HEK293 (cell line): Measurements from ENCODE around the gene YIPF6.

Experiments used
- CTCF ChIA-PET: fragments of 350-600 bp; formaldehyde crosslinking; extraction: SDS; loops from one replicate; lab custom pipeline; 2021; ENCODE audit warnings: antibody characterized with exemption; lab: Yijun Ruan, JAX
- POLR2A ChIA-PET: fragments of 300-600 bp; formaldehyde crosslinking; extraction: SDS; loops from one replicate; lab custom pipeline; 2020; ENCODE audit warnings: antibody characterized with exemption, inconsistent platforms; lab: Yijun Ruan, JAX
- H3K27ac ChIP-seq: fragments of 200-500 bp; sonication (Bioruptor generic); 2 replicates; pipeline ENCODE4 v1.5.1; 2014; ENCODE audit warnings: low read depth, low read length, control low read depth, inconsistent platforms; ENCODE audit errors: extremely low read depth
- H3K36me3 ChIP-seq, 2 experiments: fragments of 200-500 bp in 1 of 2; sonication (Bioruptor generic) in 1 of 2; 1 replicate in 1 of 2; 2 replicates in 1 of 2; pipeline ENCODE4 v1.5.1; 2014 to 2017; ENCODE audit warnings: inconsistent platforms in 2 of 2, low read length in 2 of 2; ENCODE audit not compliant: control insufficient read depth in 2 of 2, insufficient read depth in 1 of 2
- H3K4me1 ChIP-seq: fragments of 200-500 bp; sonication (Bioruptor generic); 2 replicates; pipeline ENCODE4 v1.5.1; 2014; ENCODE audit warnings: mild to moderate bottlenecking, low read length, inconsistent platforms; ENCODE audit not compliant: control insufficient read depth, insufficient read depth
- H3K4me3 ChIP-seq: 2 replicates; pipeline ENCODE4 v1.5.1; 2011; ENCODE audit warnings: low read depth, mild to moderate bottlenecking, control low read depth, low read length, moderate library complexity
- H3K9me3 ChIP-seq: fragments of 200-500 bp; sonication (Bioruptor generic); 2 replicates; pipeline ENCODE4 v1.5.1; 2014; ENCODE audit warnings: low read depth, low read length, inconsistent platforms; ENCODE audit not compliant: control insufficient read depth, insufficient read depth
- BCL11B ChIP-seq: fragments of 450-650 bp; formaldehyde crosslinking; IDR thresholded peaks from 2 replicates; pipeline ENCODE4 v1.5.1; 2016; ENCODE audit warnings: low read depth, missing biosample characterization, missing genetic modification characterization
- HOXC10 ChIP-seq: sonication (generic); formaldehyde crosslinking; IDR thresholded peaks from 2 replicates; pipeline ENCODE4 v1.8.1; 2023; ENCODE audit warnings: mild to moderate bottlenecking, missing genetic modification reagents
- TRIM28 ChIP-seq: IDR thresholded peaks from 2 replicates; pipeline ENCODE4 v1.6.1; 2011; ENCODE audit warnings: low read length, control low read depth, borderline replicate concordance
- ZFHX2 ChIP-seq: fragments of 450-650 bp; formaldehyde crosslinking; conservative IDR thresholded peaks from 2 replicates; pipeline ENCODE4 v1.5.1; 2016; ENCODE audit warnings: missing biosample characterization, missing genetic modification characterization
- ZFP37 ChIP-seq: fragments of 450-650 bp; formaldehyde crosslinking; IDR thresholded peaks from 2 replicates; pipeline ENCODE4 v1.5.1; 2016; ENCODE audit warnings: missing biosample characterization, missing genetic modification characterization
- ZNF132 ChIP-seq: fragments of 450-650 bp; formaldehyde crosslinking; IDR thresholded peaks from 2 replicates; pipeline ENCODE4 v1.5.1; 2017; ENCODE audit warnings: missing biosample characterization, missing genetic modification characterization, borderline replicate concordance
- ZNF19 ChIP-seq: fragments of 450-650 bp; formaldehyde crosslinking; IDR thresholded peaks from 2 replicates; pipeline ENCODE4; 2016; ENCODE audit warnings: missing biosample characterization, missing genetic modification characterization, low read depth
- ZNF239 ChIP-seq: fragments of 450-650 bp; formaldehyde crosslinking; IDR thresholded peaks from 2 replicates; pipeline ENCODE4 v1.5.1; 2016; ENCODE audit warnings: missing biosample characterization, missing genetic modification characterization
- ZNF248 ChIP-seq: fragments of 450-650 bp; formaldehyde crosslinking; IDR thresholded peaks from 2 replicates; pipeline ENCODE4 v1.5.1; 2017; ENCODE audit warnings: missing biosample characterization, missing genetic modification characterization
- ZNF423 ChIP-seq: fragments of 450-650 bp; formaldehyde crosslinking; IDR thresholded peaks from 2 replicates; pipeline ENCODE4 v1.5.1; 2016; ENCODE audit warnings: missing biosample characterization, missing genetic modification characterization
- ZNF658 ChIP-seq: fragments of 450-650 bp; formaldehyde crosslinking; IDR thresholded peaks from 2 replicates; pipeline ENCODE4; 2016; ENCODE audit warnings: missing biosample characterization, missing genetic modification characterization
- ZNF664 ChIP-seq: fragments of 450-650 bp; formaldehyde crosslinking; IDR thresholded peaks from 2 replicates; pipeline ENCODE4 v1.5.1; 2016; ENCODE audit warnings: missing biosample characterization, missing genetic modification characterization
- ZNF670 ChIP-seq: fragments of 450-650 bp; formaldehyde crosslinking; IDR thresholded peaks from 2 replicates; pipeline ENCODE4 v1.5.1; 2016; ENCODE audit warnings: missing biosample characterization, missing genetic modification characterization, low read depth
- ZNF768 ChIP-seq: fragments of 450-650 bp; formaldehyde crosslinking; IDR thresholded peaks from 2 replicates; pipeline ENCODE4 v1.5.1; 2018; ENCODE audit warnings: missing biosample characterization, mild to moderate bottlenecking, missing genetic modification characterization
- ZNF791 ChIP-seq: fragments of 450-650 bp; formaldehyde crosslinking; IDR thresholded peaks from 2 replicates; pipeline ENCODE4 v1.5.1; 2016; ENCODE audit warnings: missing biosample characterization, missing genetic modification characterization
- ZSCAN30 ChIP-seq: fragments of 450-650 bp; IDR thresholded peaks from 2 replicates; pipeline ENCODE4 v1.5.1; 2018; ENCODE audit warnings: missing biosample characterization, mild to moderate bottlenecking, missing genetic modification characterization, moderate library complexity
- TF ChIP-seq, protein P1 (sequence below): fragments of 450-650 bp; IDR thresholded peaks from 2 replicates; pipeline ENCODE4 v1.5.1; 2018; ENCODE audit warnings: missing biosample characterization, mild to moderate bottlenecking, missing genetic modification characterization
- TF ChIP-seq, protein P2 (sequence below): fragments of 450-650 bp; formaldehyde crosslinking; conservative IDR thresholded peaks from 2 replicates; pipeline ENCODE4 v1.5.1; 2016; ENCODE audit warnings: low read depth, missing biosample characterization, missing genetic modification characterization
- TF ChIP-seq, protein P3 (sequence below): fragments of 450-650 bp; formaldehyde crosslinking; IDR thresholded peaks from 2 replicates; pipeline ENCODE4 v1.5.1; 2016; ENCODE audit warnings: missing biosample characterization, missing genetic modification characterization
- TF ChIP-seq, protein P4 (sequence below): fragments of 450-650 bp; formaldehyde crosslinking; IDR thresholded peaks from 2 replicates; pipeline ENCODE4 v1.5.1; 2016; ENCODE audit warnings: missing biosample characterization, missing genetic modification characterization
- TF ChIP-seq, protein P5 (sequence below): fragments of 450-650 bp; formaldehyde crosslinking; IDR thresholded peaks from 2 replicates; pipeline ENCODE4 v1.5.1; 2016; ENCODE audit warnings: missing biosample characterization, missing genetic modification characterization
- TF ChIP-seq, protein P6 (sequence below): fragments of 450-650 bp; formaldehyde crosslinking; IDR thresholded peaks from 2 replicates; pipeline ENCODE4 v1.5.1; 2016; ENCODE audit warnings: missing biosample characterization, missing genetic modification characterization

Gene YIPF6, protein sequence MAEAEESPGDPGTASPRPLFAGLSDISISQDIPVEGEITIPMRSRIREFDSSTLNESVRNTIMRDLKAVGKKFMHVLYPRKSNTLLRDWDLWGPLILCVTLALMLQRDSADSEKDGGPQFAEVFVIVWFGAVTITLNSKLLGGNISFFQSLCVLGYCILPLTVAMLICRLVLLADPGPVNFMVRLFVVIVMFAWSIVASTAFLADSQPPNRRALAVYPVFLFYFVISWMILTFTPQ

DNA sequence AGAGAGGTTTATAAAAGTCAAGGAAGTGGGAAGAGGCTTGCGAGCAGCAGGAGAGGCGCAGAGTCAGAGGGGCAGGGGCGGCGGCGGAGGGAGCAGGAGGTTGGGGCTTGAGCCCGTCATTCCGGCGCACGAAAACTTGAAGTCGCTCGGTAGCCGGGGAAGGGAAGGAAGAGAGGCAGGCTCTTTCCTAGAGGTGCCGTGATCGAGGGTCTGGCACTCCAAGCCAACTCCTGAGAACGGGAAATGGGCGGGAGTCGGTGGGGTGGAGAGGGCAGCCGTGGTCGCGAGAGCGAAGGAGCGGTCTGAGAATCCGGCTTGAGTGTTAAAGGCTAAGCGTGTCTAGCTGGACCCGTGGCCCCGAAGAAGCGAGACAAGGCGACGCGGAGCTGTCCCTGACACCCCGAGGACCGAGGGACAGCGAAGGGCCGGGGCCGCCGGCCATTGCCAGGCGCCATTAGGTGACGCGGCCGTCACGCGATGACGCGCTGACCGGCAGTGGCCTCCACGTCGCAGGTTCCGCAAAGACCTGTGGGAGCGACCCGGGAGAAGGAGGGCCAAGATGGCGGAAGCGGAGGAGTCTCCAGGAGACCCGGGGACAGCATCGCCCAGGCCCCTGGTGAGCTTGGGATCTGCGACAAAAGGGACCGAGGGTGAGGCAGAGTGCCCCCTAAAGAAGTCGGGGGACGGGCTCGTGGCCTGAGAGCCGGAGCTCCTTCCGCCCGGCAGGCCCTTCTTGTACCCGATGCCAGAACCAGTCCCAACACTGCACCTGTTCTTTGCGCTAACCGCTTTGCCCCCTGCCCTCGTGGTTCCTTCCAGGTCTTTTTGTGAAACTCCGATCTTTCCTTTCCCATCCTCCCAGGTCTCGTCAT is at the start of gene YIPF6:
Gene YIPF6 (plus strand): TSS at position 544 of the 872 bp plus-strand sequence. CDS start 16 bp downstream, at position 560.
- ChIA-PET POLR2A (interaction anchor here (0.6 to 2.0 kb wide), 4 partner anchors 50 to 212 kb away, joined by 3 to 7 read pairs (median 4); partner anchors contain the start of gene OPHN1), CTCF (interaction anchor here (0.5 to 2.3 kb wide), 5 partner anchors 210 to 302 kb away, joined by 3 to 7 read pairs (median 3); no protein-coding TSS in a partner anchor)
- Histone ChIP-seq H3K4me1 (no peaks in the 10 kb centered on the region), H3K27ac (peak within 1 kb of the TSS; percentile 88), H3K36me3 (peaks cover 0 to 24% of the 10 kb centered on the region in 2 experiments; a peak in 2 of 3 replicates), H3K9me3 (no peaks in the 10 kb centered on the region), H3K4me3 (peak within 1 kb of the TSS; percentile 64)
- TF ChIP-seq ZFHX2 (tag by site-specific recombination): no peak
- TF ChIP-seq ZNF19: no peak
- no peak for TF ChIP-seq TRIM28
- no peak for TF ChIP-seq ZNF670
- TF ChIP-seq, protein P1, sequence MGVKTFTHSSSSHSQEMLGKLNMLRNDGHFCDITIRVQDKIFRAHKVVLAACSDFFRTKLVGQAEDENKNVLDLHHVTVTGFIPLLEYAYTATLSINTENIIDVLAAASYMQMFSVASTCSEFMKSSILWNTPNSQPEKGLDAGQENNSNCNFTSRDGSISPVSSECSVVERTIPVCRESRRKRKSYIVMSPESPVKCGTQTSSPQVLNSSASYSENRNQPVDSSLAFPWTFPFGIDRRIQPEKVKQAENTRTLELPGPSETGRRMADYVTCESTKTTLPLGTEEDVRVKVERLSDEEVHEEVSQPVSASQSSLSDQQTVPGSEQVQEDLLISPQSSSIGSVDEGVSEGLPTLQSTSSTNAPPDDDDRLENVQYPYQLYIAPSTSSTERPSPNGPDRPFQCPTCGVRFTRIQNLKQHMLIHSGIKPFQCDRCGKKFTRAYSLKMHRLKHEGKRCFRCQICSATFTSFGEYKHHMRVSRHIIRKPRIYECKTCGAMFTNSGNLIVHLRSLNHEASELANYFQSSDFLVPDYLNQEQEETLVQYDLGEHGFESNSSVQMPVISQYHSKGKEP: no peak
- no peak for TF ChIP-seq ZNF658 (tag by site-specific recombination)
- TF ChIP-seq, protein P2, sequence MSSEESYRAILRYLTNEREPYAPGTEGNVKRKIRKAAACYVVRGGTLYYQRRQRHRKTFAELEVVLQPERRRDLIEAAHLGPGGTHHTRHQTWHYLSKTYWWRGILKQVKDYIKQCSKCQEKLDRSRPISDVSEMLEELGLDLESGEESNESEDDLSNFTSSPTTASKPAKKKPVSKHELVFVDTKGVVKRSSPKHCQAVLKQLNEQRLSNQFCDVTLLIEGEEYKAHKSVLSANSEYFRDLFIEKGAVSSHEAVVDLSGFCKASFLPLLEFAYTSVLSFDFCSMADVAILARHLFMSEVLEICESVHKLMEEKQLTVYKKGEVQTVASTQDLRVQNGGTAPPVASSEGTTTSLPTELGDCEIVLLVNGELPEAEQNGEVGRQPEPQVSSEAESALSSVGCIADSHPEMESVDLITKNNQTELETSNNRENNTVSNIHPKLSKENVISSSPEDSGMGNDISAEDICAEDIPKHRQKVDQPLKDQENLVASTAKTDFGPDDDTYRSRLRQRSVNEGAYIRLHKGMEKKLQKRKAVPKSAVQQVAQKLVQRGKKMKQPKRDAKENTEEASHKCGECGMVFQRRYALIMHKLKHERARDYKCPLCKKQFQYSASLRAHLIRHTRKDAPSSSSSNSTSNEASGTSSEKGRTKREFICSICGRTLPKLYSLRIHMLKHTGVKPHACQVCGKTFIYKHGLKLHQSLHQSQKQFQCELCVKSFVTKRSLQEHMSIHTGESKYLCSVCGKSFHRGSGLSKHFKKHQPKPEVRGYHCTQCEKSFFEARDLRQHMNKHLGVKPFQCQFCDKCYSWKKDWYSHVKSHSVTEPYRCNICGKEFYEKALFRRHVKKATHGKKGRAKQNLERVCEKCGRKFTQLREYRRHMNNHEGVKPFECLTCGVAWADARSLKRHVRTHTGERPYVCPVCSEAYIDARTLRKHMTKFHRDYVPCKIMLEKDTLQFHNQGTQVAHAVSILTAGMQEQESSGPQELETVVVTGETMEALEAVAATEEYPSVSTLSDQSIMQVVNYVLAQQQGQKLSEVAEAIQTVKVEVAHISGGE (tag by site-specific recombination): no peak; the same call in 1 of the 2 replicates
- TF ChIP-seq, protein P3, sequence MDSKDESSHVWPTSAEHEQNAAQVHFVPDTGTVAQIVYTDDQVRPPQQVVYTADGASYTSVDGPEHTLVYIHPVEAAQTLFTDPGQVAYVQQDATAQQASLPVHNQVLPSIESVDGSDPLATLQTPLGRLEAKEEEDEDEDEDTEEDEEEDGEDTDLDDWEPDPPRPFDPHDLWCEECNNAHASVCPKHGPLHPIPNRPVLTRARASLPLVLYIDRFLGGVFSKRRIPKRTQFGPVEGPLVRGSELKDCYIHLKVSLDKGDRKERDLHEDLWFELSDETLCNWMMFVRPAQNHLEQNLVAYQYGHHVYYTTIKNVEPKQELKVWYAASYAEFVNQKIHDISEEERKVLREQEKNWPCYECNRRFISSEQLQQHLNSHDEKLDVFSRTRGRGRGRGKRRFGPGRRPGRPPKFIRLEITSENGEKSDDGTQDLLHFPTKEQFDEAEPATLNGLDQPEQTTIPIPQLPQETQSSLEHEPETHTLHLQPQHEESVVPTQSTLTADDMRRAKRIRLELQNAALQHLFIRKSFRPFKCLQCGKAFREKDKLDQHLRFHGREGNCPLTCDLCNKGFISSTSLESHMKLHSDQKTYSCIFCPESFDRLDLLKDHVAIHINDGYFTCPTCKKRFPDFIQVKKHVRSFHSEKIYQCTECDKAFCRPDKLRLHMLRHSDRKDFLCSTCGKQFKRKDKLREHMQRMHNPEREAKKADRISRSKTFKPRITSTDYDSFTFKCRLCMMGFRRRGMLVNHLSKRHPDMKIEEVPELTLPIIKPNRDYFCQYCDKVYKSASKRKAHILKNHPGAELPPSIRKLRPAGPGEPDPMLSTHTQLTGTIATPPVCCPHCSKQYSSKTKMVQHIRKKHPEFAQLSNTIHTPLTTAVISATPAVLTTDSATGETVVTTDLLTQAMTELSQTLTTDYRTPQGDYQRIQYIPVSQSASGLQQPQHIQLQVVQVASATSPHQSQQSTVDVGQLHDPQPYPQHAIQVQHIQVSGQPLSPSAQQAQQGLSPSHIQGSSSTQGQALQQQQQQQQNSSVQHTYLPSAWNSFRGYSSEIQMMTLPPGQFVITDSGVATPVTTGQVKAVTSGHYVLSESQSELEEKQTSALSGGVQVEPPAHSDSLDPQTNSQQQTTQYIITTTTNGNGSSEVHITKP (tag by site-specific recombination): peak; percentile 95
- TF ChIP-seq ZNF239: no peak
- TF ChIP-seq ZNF768: no peak; the same call in 1 of the 2 replicates
- no peak for TF ChIP-seq ZNF791 (tag by site-specific recombination)
- no peak for TF ChIP-seq ZNF248
- TF ChIP-seq, protein P4, sequence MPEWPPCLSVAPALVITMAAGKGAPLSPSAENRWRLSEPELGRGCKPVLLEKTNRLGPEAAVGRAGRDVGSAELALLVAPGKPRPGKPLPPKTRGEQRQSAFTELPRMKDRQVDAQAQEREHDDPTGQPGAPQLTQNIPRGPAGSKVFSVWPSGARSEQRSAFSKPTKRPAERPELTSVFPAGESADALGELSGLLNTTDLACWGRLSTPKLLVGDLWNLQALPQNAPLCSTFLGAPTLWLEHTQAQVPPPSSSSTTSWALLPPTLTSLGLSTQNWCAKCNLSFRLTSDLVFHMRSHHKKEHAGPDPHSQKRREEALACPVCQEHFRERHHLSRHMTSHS: no peak
- no peak for TF ChIP-seq HOXC10 (CRISPR knock-in tag)
- TF ChIP-seq ZFP37 (tag by site-specific recombination): peak; percentile 78; the same call in 1 of the 2 replicates
- peak; percentile 73; the same call in 1 of the 2 replicates for TF ChIP-seq ZSCAN30 (tag by site-specific recombination)
- no peak for TF ChIP-seq ZNF664
- TF ChIP-seq BCL11B (tag by site-specific recombination): peak; percentile 51; the same call in 1 of the 2 replicates
- no peak for TF ChIP-seq ZNF132 (tag by site-specific recombination)
- TF ChIP-seq, protein P5, sequence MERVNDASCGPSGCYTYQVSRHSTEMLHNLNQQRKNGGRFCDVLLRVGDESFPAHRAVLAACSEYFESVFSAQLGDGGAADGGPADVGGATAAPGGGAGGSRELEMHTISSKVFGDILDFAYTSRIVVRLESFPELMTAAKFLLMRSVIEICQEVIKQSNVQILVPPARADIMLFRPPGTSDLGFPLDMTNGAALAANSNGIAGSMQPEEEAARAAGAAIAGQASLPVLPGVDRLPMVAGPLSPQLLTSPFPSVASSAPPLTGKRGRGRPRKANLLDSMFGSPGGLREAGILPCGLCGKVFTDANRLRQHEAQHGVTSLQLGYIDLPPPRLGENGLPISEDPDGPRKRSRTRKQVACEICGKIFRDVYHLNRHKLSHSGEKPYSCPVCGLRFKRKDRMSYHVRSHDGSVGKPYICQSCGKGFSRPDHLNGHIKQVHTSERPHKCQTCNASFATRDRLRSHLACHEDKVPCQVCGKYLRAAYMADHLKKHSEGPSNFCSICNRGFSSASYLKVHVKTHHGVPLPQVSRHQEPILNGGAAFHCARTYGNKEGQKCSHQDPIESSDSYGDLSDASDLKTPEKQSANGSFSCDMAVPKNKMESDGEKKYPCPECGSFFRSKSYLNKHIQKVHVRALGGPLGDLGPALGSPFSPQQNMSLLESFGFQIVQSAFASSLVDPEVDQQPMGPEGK: 0 out of 2 replicates have a peak, but pooled peaks have one; percentile 27
- TF ChIP-seq, protein P6, sequence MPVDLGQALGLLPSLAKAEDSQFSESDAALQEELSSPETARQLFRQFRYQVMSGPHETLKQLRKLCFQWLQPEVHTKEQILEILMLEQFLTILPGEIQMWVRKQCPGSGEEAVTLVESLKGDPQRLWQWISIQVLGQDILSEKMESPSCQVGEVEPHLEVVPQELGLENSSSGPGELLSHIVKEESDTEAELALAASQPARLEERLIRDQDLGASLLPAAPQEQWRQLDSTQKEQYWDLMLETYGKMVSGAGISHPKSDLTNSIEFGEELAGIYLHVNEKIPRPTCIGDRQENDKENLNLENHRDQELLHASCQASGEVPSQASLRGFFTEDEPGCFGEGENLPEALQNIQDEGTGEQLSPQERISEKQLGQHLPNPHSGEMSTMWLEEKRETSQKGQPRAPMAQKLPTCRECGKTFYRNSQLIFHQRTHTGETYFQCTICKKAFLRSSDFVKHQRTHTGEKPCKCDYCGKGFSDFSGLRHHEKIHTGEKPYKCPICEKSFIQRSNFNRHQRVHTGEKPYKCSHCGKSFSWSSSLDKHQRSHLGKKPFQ (tag by site-specific recombination): no peak
- no peak for TF ChIP-seq ZNF423 (tag by site-specific recombination)
